Measurements from ENCODE around the gene LHPP. TPM values are rescaled to one million over a fixed set of nuclear protein-coding genes. Genes with fewer than 3 reads are reported as not detected.

The LHPP gene
- total and polyA plus RNA-seq, 2 experiments from 2014 or later: 19.1 to 40.6 TPM

DNA sequence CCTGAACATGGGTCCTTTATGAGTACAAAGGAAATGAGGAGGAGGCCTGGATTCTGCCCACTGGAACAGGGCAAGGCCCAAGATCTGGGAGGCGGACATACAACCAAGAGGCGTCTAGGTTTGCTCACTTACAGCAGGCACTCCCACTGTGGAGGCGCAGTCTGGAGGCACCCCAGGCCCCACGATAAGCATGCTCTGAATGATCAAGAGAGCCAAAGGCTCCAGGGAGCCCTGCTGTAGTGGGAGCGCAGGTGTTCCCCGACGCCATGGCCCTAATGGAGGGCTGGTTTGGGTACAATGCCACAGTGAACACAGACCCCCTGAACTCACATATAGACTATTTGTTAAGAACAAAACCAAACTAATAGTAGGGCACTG lies 194.5 kb downstream of the LHPP start:
- DNase-seq (ENCODE audit: low read depth in 1 of 2, low spot score in 1 of 2): no peak
- TF ChIP-seq, protein P1, sequence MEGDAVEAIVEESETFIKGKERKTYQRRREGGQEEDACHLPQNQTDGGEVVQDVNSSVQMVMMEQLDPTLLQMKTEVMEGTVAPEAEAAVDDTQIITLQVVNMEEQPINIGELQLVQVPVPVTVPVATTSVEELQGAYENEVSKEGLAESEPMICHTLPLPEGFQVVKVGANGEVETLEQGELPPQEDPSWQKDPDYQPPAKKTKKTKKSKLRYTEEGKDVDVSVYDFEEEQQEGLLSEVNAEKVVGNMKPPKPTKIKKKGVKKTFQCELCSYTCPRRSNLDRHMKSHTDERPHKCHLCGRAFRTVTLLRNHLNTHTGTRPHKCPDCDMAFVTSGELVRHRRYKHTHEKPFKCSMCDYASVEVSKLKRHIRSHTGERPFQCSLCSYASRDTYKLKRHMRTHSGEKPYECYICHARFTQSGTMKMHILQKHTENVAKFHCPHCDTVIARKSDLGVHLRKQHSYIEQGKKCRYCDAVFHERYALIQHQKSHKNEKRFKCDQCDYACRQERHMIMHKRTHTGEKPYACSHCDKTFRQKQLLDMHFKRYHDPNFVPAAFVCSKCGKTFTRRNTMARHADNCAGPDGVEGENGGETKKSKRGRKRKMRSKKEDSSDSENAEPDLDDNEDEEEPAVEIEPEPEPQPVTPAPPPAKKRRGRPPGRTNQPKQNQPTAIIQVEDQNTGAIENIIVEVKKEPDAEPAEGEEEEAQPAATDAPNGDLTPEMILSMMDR (IDR thresholded peaks at IDR 0.05; ENCODE audit: low read depth, low read length): no peak
- Histone ChIP-seq H3K4me3 (no peak overlapping the region), H3K36me3 (no peaks in the 10 kb centered on the region), H3K27me3 (no peaks in the 10 kb centered on the region), H3K4me1 (ENCODE audit: low read depth) (peaks cover 7% of the 10 kb centered on the region), H3K9me3 (ENCODE audit: low read depth) (no peaks in the 10 kb centered on the region), H3K27ac (no peak overlapping the region)

DNA sequence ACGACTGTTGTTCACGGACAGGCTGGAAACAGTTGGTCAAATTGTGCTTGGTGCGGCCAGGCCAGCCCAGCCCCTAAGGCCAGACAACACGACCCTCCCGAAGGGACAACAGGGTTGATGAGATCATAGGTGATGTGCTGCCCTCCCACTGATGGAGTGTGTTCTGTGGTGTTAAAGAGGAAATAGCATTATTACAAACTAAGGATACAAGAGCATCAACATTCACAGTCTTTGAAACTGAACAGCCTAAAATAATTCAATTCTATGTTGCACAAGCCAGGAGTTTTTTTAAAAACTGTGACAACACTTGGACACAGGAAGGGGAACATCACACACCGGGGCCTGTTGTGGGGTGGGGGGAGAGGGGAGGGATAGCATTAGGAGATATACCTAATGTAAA lies 194.9 kb downstream of the LHPP start:
- Histone ChIP-seq H3K4me3 (no peak overlapping the region), H3K27me3 (no peaks in the 10 kb centered on the region), H3K9me3 (ENCODE audit: low read depth) (no peaks in the 10 kb centered on the region), H3K4me1 (ENCODE audit: low read depth) (peaks cover 9% of the 10 kb centered on the region), H3K36me3 (no peaks in the 10 kb centered on the region), H3K27ac (no peak overlapping the region)
- TF ChIP-seq, protein P1 (IDR thresholded peaks at IDR 0.05; ENCODE audit: low read depth, low read length): no peak
- no peak for DNase-seq (ENCODE audit: low read depth in 1 of 2, low spot score in 1 of 2)

DNA sequence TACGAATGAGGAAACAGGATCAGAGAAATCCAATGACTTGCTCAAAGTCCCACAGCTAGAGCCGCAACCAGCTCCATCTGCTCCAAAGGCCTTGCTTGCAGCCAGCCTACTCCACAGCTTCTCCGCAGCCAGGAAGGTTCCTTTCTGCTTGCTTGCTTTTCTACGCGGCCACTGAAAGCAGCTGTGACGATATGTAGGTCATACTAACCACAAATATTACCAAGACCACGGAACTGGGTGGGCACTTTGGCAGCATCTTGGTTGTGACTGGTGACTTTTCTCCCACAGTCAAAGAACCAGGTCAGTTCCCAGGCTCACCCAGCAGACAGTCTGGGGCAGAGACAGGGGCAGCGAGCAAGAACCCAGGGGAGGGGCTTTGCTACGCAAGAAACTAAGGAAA lies 196.2 kb downstream of the LHPP start:
- H3K27me3 ChIP-seq: no peaks in the 10 kb centered on the region
- H3K9me3 ChIP-seq (ENCODE audit: low read depth): no peaks in the 10 kb centered on the region
- peaks cover 5% of the 10 kb centered on the region for H3K4me1 ChIP-seq (ENCODE audit: low read depth)
- H3K36me3 ChIP-seq: no peaks in the 10 kb centered on the region
- DNase-seq (ENCODE audit: low read depth in 1 of 2, low spot score in 1 of 2): peak in 1 of 2 donors; percentile 43
- TF ChIP-seq, protein P1 (IDR thresholded peaks at IDR 0.05; ENCODE audit: low read depth, low read length): no peak
- no peak overlapping the region for H3K27ac ChIP-seq
- no peak overlapping the region for H3K4me3 ChIP-seq

DNA sequence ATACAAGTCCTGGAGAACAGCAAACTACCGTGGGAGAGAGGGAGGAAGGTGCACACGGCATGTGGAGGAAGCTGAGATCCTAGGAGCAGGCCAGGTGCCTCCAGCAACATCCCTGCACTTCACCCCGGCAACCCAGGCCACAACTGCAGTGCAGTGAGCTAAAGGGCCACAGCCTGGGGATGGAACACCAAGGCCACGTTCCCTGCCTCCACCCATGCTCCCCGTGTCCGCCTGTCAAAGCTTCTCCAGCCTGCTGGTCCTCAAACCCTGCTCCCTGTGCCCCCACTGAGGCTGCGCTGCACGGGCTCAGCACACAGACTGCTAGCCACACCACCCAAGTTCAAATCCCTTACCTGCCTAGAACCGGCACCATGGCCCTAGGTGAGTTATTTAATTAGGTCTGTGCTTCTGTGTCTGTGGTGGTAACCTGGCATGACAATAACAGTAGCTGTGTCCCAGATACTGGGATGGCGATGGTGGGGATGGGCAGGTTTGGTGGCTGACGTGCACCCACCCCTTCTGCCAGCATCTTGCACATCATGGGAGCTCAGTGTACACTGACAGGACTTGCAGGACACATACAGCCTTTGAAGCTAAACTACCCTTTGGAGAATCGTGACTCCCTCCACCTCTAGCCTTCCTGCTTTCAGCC lies 197.1 kb downstream of the LHPP start:
- Histone ChIP-seq H3K4me1 (ENCODE audit: low read depth) (peaks cover 5% of the 10 kb centered on the region), H3K27ac (no peak overlapping the region), H3K36me3 (no peaks in the 10 kb centered on the region), H3K4me3 (no peak overlapping the region), H3K9me3 (ENCODE audit: low read depth) (no peaks in the 10 kb centered on the region), H3K27me3 (no peaks in the 10 kb centered on the region)
- no peak for DNase-seq (ENCODE audit: low read depth in 1 of 2, low spot score in 1 of 2)
- TF ChIP-seq, protein P1 (IDR thresholded peaks at IDR 0.05; ENCODE audit: low read depth, low read length): no peak

DNA sequence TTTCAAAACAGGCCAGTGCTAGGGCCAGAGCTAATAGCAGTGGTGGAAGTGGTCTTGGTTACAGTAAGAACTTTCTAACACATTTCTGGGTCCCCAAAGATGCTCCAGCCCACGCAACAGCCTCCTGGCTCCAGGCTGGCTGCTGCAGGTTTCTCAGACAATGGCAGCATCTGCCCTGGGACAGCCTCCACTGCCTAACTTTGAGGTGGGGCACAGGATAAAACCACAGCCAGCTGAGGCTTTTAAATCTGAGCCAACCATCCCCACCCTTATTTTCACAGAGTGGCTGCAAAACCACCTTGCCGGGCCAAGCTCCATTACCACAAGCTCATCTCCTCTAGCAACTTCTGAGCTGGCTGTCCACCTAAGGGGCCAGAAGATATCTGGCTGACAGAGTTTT lies 197.8 kb downstream of the LHPP start:
- H3K9me3 ChIP-seq (ENCODE audit: low read depth): no peaks in the 10 kb centered on the region
- no peak overlapping the region for H3K27ac ChIP-seq
- H3K27me3 ChIP-seq: no peaks in the 10 kb centered on the region
- H3K36me3 ChIP-seq: no peaks in the 10 kb centered on the region
- DNase-seq (ENCODE audit: low read depth in 1 of 2, low spot score in 1 of 2): no peak
- no peak overlapping the region for H3K4me3 ChIP-seq
- H3K4me1 ChIP-seq (ENCODE audit: low read depth): peaks cover 5% of the 10 kb centered on the region
- TF ChIP-seq, protein P1 (IDR thresholded peaks at IDR 0.05; ENCODE audit: low read depth, low read length): no peak
